Measurements from ENCODE around the gene SOX21.
"Not testable (repeated sequence)": the region's sequence is repeated elsewhere in the genome, so short reads cannot be mapped to it uniquely, and the experiment has no call there.

The SOX21 gene

DNA sequence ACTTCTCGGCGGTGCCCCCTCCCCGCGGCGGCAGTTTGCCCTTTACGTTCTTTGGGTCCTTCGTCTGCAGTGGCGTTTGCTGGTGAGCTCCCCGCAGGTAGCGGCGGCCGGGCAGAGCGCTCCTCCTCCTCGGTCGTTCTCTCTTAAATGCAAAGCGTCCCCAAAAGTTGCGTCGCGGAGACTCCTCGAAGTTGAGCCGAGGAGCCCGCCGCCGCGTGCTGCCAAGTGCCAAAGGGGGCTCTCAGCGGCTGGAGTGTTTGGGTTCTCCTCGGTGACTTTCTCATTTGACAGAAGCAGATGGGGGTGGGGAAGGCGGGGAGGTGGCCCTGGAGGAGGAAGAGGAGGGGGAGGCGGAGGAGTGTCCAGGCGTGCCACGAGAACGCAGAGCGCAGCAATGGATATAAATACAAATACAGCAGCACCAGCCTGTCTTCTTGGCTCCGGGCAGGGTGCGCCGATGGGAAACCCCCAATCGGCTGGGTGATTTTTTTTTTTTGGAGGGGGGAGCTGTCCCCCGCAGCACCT, at the start of gene SOX21:
SOX21 (minus strand) TSS at position 259 of the 525 bp plus-strand sequence. CDS start 496 bp downstream, outside the sequence.
- peak; percentile 28 for DNase-seq

DNA sequence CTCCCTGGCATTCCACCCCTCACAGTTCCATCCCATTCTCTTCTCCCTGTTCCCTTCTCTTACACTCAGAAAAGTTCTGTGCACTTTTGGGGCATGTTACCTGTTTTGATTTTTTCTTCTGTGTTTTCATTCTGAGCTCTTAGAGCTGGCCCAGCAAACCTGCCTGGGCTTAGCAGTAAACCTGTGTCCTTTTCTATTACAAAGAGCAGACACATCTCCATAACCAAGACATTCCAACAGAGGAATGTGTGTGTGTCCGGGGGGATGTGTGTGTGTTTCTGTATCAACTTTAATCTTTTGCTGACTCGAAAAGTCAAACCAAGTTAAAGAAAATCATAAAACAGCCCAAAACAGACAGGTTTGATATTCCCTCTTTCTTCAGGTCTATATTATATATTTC, 49.1 kb upstream of the SOX21 start:
- no peak for DNase-seq

- DNase-seq = no peak
These were observed 46.9 kb upstream of the SOX21 start for GRCh38 chr13:94759120-94759728.

- no peak for DNase-seq
These were observed 46.2 kb upstream of the SOX21 start for GRCh38 chr13:94758436-94758960.

GRCh38 chr13:94753327-94753726, 41.0 kb upstream of the SOX21 start:
- DNase-seq = no peak

- no peak for DNase-seq
These were observed 36.8 kb upstream of the SOX21 start for GRCh38 chr13:94749162-94749561.

GRCh38 chr13:94739235-94739634, 26.9 kb upstream of the SOX21 start:
- no peak for DNase-seq

DNA sequence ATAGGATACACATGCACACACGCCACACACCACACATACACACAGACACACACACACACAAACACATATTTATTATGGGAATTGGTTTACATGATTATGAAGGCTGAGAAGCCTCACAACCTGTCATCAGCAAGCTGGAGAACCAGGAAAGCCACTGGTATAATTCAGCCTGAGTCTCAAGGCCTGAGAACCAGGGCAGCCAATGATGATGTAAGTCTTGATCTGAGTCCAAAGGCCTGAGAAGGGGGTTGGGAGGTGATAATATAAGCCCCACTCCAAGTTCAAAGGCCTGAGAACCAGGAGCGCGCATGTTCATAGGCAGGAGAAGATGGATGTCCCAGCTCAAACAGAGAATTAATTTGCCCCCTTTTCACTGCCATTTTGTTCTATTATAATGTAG, 18.7 kb upstream of the SOX21 start:
- DNase-seq = no peak

- DNase-seq = not testable (repeated sequence)
These were observed 17.6 kb upstream of the SOX21 start for GRCh38 chr13:94729941-94730340.

DNA sequence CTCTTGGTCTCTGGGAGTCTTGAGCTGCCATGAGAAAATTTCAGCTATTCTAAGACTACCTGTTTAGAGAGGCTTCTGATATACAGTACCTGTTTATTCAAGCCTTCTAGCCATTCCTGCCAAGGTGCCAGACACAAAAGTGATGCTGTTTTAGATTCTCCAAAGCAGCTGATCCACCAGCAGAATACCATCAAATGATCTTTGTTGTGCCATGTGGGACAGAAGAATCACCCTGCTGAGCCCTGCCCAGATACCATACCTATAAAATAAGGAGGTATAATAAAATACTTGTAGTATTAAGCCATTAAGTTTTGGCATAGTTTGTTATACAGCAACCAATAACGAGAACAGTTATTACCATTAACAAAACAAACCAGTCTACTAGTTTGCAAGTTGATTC, 14.1 kb upstream of the SOX21 start:
- DNase-seq = no peak

- no peak for DNase-seq
These were observed 10.4 kb upstream of the SOX21 start for GRCh38 chr13:94722609-94723345.

DNA sequence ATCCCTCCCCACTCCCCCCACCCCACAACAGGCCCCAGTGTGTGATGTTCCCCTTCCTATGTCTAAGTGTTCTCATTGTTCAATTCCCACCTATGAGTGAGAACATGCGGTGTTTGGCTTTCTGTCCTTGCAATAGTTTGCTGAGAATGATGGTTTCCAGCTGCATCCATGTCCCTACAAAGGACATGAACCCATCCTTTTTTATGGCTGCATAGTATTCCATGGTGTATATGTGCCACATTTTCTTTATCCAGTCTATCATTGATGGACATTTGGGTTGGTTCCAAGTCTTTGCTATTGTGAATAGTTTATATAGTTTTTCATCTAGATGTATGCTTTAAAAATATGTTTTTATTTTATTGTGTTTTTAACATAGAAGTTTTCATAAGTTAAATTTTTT, 6.4 kb upstream of the SOX21 start:
- DNase-seq = not testable (repeated sequence)

DNA sequence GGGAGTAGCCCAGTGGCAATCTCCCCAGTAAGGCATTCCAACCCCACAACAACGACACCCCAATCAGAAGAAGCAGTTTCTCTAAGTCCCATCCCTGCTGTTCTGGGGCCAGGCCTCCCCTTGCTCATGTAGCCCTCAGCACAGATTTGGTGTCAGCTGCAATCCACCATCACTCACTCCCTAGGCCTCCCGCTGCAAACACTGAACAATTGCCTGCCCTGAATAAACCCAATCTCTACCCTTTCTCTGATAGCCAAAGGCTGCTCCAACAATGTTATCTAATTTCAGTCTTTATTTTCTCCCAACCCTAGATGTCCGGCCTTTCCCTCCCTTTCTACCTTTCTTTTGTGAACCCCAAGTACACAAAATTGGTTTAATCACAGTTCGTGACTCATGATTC, 5.6 kb upstream of the SOX21 start:
- DNase-seq = no peak

DNA sequence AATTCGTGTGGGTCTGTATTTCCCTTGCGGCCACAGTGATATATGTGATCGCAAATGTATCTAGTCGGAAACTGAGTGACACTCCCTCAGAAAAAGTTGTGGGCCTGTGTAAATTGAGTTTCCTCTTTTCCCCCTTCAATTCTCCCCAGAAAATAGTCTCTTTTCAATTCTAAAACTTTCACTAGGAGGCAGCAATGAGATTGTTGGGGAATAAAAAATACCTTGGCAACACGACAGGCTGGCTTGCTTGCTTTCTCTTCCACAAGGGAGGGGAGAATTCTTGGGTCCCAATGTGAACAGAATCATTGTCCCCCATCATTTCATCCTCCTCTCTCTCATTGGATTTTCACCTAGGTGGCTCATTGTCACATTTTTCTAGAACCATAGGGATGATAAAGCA, 3.7 kb upstream of the SOX21 start:
- DNase-seq = no peak

DNA sequence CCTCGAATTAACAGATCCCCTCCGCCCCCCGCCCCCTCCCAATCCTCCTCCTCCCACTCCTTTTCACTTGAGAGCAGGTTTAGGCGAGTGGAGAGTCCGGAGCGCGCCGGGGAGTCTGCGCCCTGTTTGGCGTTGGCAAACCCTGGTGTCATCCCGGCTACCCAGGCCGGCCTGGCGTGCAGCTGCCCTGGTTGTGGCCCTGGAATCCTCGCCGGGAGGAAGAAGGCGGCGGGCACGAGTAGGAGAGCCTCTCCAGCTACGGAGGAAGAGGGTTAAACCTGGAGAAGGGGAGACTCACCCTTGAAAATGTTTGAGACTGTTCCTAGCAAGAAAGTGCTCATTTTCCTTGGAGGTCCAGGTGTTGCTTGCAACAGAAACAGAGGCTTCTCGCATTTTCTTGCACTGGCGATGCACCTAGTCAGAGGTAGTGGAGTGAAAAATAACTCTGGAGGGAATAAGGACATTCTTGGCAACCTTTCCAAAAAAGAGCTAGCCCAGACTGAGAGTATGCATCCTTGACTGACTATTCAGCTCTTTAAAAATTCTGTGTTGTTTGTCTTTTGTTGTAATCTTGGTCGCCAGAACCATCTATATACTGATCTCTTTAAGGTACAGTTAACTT, 1.3 kb upstream of the SOX21 start:
- no peak for DNase-seq

- no peak for DNase-seq
These were observed 641 bp upstream of the SOX21 start for GRCh38 chr13:94712812-94713560.

DNA sequence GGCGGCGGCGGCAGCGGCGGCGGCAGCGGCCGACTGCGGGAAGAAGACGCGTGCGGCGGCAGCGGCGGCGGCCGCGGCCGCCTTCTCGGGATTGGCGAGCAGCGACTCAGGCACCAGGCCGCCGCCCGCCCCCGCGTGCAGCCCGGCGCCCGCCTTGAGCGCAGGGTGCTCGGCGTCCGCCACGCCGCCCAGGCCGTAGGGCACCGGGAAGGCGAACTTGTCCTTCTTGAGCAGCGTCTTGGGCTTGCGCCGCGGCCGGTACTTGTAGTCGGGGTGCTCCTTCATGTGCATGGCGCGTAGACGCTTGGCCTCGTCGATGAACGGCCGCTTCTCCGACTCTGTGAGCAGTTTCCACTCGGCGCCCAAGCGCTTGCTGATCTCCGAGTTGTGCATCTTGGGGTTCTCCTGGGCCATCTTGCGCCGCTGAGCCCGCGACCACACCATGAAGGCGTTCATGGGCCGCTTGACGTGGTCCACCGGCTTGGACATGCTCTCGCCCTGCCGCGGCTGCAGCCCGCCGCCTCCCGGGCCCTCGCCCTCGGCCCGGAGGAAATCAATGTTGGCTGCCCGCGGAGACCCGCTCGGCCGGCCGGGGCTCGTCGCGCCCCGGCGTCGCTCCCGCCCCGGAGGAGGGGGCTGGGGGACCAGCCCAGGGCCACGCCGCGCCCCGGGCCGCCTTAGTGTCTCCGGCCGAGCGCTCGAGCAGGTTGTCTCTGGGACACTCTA, 621 bp downstream of the SOX21 start:
- DNase-seq = peak; percentile 48

DNA sequence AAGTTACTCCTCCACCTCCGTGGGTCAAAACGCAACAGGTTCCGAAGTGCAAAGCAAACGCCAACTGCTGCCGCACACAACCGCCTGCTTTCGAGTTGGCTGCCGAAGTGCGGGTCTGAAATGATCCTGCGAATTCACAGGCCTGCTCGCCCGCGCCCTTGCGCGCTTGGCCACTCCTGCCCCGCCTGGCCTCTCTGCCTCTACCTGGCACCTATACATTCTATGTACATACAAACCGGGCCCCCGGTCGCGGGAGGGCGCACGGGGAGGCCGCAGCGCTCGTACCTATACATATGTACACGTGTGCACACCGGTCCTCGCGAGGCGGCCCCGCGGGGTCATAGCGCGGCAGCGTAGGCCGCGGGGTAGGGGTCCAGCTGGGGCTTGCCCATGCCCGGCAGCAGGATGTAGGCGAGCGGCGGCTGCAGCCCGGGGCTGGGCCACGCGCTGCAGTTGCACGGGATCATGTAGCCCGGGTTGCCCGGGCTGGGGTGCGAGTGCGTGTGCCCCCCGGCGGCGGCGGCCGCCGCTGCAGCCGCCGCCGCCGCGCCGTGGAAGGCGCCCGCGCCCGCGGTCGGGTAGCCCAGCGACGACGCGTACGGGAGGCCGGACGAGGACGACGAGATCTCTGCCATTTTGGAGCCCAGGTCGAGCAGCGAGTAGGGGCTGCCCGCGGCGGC, 1.3 kb downstream of the SOX21 start:
- DNase-seq = peak; percentile 51

GRCh38 chr13:94710065-94710781, 2.1 kb downstream of the SOX21 start:
- DNase-seq = no peak

- no peak for DNase-seq
These were observed 3.1 kb downstream of the SOX21 start for GRCh38 chr13:94709001-94709834.

All from stimulated activated CD4-positive, alpha-beta T cell treated with anti-CD3 and anti-CD28 coated beads, Interleukin-15, amount 100 ng/mL, for 24 hours (primary cell).